Nephron (organoid): ENCODE data around the gene GPBP1.
"Not testable (repeated sequence)": the region's sequence is repeated elsewhere in the genome, so short reads cannot be mapped to it uniquely, and the experiment has no call there.

Experiments used
- H3K27ac Mint-ChIP-seq, 3 experiments: 2 replicates each; pipeline ENCODE4 v1.8.0; 2020; ENCODE audit warnings: mixed read lengths in 3 of 3, mild to moderate bottlenecking in 2 of 3, moderate library complexity in 1 of 3
- H3K27me3 Mint-ChIP-seq: 2 replicates; pipeline ENCODE4 v1.8.0; 2021; ENCODE audit warnings: low read depth, mild to moderate bottlenecking, moderate library complexity, mixed read lengths
- H3K36me3 Mint-ChIP-seq: 2 replicates; pipeline ENCODE4 v1.8.0; 2020; ENCODE audit warnings: low read depth, mixed read lengths
- H3K4me1 Mint-ChIP-seq: 2 replicates; pipeline ENCODE4 v1.8.0; 2020; ENCODE audit warnings: mixed read lengths
- H3K4me3 Mint-ChIP-seq, 3 experiments: 2 replicates each; pipeline ENCODE4 v1.8.0; 2020; ENCODE audit warnings: mild to moderate bottlenecking in 3 of 3, mixed read lengths in 3 of 3, moderate library complexity in 2 of 3
- H3K9me3 Mint-ChIP-seq: 2 replicates; pipeline ENCODE4 v1.8.0; 2020; ENCODE audit warnings: mixed read lengths
- CTCF ChIP-seq, 3 experiments: fragments of 200-600 bp; sonication (generic); IDR thresholded peaks; one replicate each; pipeline ENCODE4 v1.5.0; 2021; ENCODE audit warnings: antibody characterized with exemption in 3 of 3; ENCODE audit not compliant: unreplicated experiment in 3 of 3

GPBP1 gene

GRCh38 chr5:57155033-57155432 lies 18.8 kb upstream of the GPBP1 start:
- Mint-ChIP-seq H3K4me3 (no peak overlapping the region), H3K4me1 (no peaks in the 10 kb centered on the region), H3K9me3 (peaks cover 4% of the 10 kb centered on the region), H3K27me3 (no peaks in the 10 kb centered on the region), H3K36me3 (no peaks in the 10 kb centered on the region), H3K27ac (no peak overlapping the region)
- no peak for TF ChIP-seq CTCF (IDR thresholded peaks at IDR 0.05; ENCODE audit: unreplicated experiment in 3 of 3)

GRCh38 chr5:57157131-57157530 lies 16.7 kb upstream of the GPBP1 start:
- H3K27me3 Mint-ChIP-seq: no peaks in the 10 kb centered on the region
- no peaks in the 10 kb centered on the region for H3K36me3 Mint-ChIP-seq

GRCh38 chr5:57157666-57158065 lies 16.2 kb upstream of the GPBP1 start:
- Mint-ChIP-seq H3K27me3 (no peaks in the 10 kb centered on the region), H3K4me1 (no peaks in the 10 kb centered on the region), H3K9me3 (peaks cover 4% of the 10 kb centered on the region), H3K36me3 (no peaks in the 10 kb centered on the region), H3K27ac (no peak overlapping the region), H3K4me3 (no peak overlapping the region)
- TF ChIP-seq CTCF (IDR thresholded peaks at IDR 0.05; ENCODE audit: unreplicated experiment in 3 of 3): no peak

More at GRCh38 chr5:57157131-57157530, 16.7 kb upstream of the GPBP1 start:
- no peak overlapping the region for H3K27ac Mint-ChIP-seq
- peaks cover 4% of the 10 kb centered on the region for H3K9me3 Mint-ChIP-seq
- H3K4me1 Mint-ChIP-seq: no peaks in the 10 kb centered on the region
- no peak for TF ChIP-seq CTCF (IDR thresholded peaks at IDR 0.05; ENCODE audit: unreplicated experiment in 3 of 3)
- no peak overlapping the region for H3K4me3 Mint-ChIP-seq

- no peaks in the 10 kb centered on the region for H3K27me3 Mint-ChIP-seq
- no peak overlapping the region for H3K4me3 Mint-ChIP-seq
- no peaks in the 10 kb centered on the region for H3K4me1 Mint-ChIP-seq
- H3K27ac Mint-ChIP-seq: no peak overlapping the region
- H3K9me3 Mint-ChIP-seq: no peaks in the 10 kb centered on the region
- no peak for TF ChIP-seq CTCF (IDR thresholded peaks at IDR 0.05; ENCODE audit: unreplicated experiment in 3 of 3)
- no peaks in the 10 kb centered on the region for H3K36me3 Mint-ChIP-seq
Observed at GRCh38 chr5:57163553-57164006, 10.3 kb upstream of the GPBP1 start.

GRCh38 chr5:57164124-57164523 lies 9.7 kb upstream of the GPBP1 start:
- no peaks in the 10 kb centered on the region for H3K9me3 Mint-ChIP-seq
- no peak for TF ChIP-seq CTCF (IDR thresholded peaks at IDR 0.05; ENCODE audit: unreplicated experiment in 3 of 3)
- no peaks in the 10 kb centered on the region for H3K36me3 Mint-ChIP-seq

GRCh38 chr5:57165171-57165570 lies 8.7 kb upstream of the GPBP1 start:
- not testable (repeated sequence) for H3K27ac Mint-ChIP-seq, H3K36me3 Mint-ChIP-seq, H3K4me1 Mint-ChIP-seq, H3K9me3 Mint-ChIP-seq, H3K4me3 Mint-ChIP-seq, H3K27me3 Mint-ChIP-seq

More at GRCh38 chr5:57164124-57164523, 9.7 kb upstream of the GPBP1 start:
- Mint-ChIP-seq H3K4me1 (no peaks in the 10 kb centered on the region), H3K4me3 (no peak overlapping the region), H3K27ac (no peak overlapping the region), H3K27me3 (no peaks in the 10 kb centered on the region)
